HG03469 (cell line): ENCODE results near the gene ANKRD40CL.
A peak's percentile ranks its signal among the peaks of the same experiment; 100 is the strongest.

Experiments used
- ATAC-seq: cut with Tn5 transposase; IDR thresholded peaks from one replicate; pipeline ENCODE4 v1.9.1; 2021; ENCODE audit warnings: mild to moderate bottlenecking, moderate library complexity, moderate number of reproducible peaks; ENCODE audit not compliant: unreplicated experiment

The ANKRD40CL gene

GRCh38 chr17:50790618-50791017, 23.3 kb upstream of the ANKRD40CL start:
- ATAC-seq = no peak

- no peak for ATAC-seq
Observed at GRCh38 chr17:50787106-50787505, 19.8 kb upstream of the ANKRD40CL start.

DNA sequence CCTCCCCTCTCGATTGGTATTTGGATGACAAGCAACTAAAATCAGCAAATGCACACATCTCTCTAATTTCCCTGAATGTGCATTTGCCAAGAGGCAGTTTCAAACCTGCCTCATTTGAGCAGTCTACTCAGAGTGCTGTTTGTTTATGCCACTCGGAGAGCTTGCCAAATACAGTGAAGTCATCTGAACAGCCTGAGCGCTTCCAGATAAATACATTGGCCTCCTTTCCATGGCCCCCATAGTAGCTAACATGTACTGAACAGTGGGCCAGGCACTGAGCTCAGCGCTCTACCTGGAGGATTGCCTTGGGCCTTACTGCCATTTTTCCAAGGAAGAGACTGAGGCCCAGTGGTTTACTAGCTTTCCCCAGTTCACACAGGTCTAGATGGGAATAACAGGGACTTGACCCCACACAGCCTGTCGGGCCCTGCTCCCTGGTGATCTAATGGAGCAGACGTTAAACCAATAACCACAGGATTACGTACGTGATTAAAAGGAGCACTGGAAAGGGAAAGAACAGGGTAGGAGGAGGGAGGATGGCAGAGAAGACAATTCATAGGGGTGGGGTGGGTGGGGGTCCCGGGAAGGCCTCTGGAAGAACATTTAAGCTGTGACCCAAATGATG, 18.7 kb upstream of the ANKRD40CL start:
- ATAC-seq = no peak

GRCh38 chr17:50785126-50785525, 17.8 kb upstream of the ANKRD40CL start:
- ATAC-seq = no peak

- no peak for ATAC-seq
Observed at GRCh38 chr17:50783905-50784304, 16.6 kb upstream of the ANKRD40CL start.

GRCh38 chr17:50783193-50783660, 15.9 kb upstream of the ANKRD40CL start:
- ATAC-seq = no peak

DNA sequence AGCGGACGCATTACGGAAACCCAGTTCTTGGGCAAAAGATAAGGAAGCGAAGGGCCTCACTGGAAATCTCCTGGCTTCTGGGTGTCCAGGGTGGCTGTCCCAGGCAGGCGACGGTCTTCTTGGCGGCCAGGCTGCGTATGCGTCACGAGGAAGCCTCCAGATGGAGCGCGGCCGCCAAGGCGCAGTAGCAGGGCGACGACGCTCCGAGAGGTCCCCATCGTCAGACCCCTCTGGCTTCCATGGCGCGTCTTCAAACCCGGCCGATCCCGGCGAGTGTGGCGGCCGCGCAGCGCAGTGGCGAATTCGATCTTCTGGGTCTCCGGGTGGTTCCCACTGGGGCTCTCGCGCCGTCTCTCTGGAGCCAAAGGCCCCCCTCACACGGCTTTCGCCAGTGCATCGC, 13.8 kb upstream of the ANKRD40CL start:
- no peak for ATAC-seq

DNA sequence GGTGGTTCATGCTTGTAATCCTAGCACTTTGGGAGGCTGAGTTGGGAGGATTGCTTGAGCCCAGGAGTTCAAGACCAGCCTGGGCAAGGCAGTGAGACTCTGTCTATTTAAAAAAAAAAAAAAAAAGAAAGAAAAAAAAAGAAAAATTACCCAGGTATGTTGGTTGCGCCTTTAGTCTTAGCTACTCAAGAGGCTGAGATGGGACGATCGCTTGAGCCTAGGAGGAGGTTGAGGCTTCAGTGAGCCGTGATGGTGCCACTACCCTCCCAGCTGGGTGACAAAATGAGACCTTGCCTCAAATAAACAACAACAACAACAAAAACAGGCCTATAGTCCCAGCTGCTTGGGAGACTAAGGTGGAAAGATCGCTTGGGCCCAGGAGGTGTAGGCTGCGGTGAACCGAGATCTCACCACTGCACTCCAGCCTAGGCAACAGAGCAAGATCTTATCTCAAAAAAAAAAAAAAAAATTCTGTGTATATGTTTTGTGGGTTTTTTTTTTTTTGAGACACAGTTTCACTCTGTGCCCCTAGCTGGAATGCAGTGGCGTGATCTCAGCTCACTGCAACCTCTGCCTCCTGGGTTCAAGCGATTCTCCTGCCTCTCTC, 12.5 kb upstream of the ANKRD40CL start:
- ATAC-seq = no peak

- no peak for ATAC-seq
Observed at GRCh38 chr17:50778988-50779387, 11.7 kb upstream of the ANKRD40CL start.

DNA sequence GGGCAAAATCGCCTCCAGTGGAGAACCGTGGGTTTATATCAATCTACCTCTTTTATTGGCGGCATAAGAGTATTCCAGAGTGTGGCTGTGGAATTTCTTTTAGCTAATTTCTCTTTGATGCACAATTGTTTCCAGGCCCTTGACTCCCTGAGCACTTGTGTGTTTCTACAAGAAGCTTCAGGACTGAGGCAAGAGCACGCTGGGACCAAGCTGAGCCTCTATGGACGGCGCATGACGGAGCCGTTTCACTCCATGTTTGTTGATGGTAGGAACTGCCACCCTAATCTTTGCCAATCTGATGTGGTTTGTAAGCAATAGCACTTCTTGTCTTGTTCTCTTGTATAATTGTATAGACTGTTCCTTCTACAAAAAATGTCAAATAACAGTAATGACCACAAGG, 11.2 kb upstream of the ANKRD40CL start:
- ATAC-seq = no peak

- ATAC-seq = no peak
Observed at GRCh38 chr17:50775926-50776325, 8.6 kb upstream of the ANKRD40CL start.

DNA sequence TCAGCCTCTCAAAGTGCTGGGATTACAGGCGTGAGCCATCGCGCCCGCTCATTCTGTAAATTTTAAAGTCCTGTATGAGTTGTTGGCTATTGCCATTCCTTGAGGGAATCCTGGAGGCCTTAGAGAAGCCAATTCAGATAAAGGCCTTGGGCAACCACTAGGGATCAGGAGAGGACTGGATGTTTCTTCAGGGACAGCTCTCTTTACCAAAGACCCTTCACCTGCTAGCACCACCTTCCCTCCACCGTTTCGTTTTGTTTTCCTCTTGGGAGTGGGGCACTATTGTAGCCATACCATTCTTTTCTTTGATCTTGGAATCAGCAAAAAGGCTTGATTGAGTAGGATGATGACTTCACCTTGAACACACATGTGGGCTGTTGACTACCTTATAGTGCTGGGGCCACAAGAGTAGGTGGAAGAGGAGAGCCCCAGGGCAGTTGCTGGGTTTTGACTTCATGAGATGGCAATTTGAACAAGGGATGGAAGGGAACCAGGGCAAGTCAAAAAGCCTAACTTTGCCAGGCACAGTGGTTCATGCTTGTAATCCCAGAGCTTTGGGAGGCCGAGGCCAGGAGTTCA, 7.0 kb upstream of the ANKRD40CL start:
- ATAC-seq = no peak

DNA sequence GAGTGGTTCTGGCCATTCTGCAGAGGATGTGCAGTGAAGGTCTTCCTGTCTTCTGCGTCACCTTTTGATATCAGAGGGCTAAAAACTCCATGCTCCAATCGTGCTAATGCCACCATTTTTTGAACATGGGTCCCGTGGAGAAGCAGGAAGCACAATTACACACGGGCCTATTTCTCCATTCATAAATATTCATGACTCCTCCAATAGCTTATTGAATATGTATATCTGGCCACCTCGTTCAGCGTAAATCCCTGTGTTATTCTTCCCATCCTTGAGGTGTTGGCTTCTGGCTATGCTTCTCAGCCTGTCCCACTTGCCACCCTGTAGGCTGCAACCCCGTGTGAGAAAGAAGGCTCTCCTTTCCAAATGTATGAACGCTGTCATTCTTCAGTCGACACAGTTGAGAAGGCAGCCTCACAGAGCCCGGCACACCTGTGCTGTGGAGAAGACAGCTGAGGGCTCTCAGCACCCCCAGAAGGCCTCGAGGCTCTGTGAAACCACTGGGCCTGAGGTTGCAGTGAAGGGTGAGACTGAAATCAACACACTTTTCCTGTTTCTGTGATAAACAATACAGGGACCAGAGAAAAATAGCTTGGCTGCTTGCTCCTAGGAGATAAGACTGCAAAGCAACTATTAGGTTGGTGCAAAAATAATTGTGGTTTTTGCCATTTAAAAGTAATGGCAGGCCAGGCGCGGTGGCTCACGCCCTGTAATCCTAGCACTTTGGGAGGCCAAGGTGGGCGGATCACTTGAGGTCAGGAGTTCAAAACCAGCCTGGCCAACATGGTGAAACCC, 4.9 kb upstream of the ANKRD40CL start:
- ATAC-seq = peak; percentile 88

DNA sequence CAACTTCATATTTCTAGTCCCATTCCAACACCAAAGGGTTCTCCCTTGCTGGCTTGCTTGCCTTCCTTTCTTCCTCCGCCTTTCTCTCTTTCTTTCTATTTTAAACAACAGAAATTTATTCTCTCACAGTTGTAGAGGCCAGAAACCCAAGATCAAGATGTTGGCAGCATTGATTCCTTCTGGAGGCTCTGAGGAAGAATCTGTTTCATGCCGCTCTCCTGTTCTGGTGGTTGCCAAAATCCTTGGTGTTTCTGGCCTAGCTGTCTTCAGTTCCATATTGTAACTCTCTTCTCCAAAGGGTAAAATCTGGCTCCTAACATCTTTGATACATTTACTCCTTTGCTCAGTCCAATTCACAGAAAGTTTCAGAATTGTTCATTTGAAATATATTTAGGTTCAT, 3.0 kb upstream of the ANKRD40CL start:
- ATAC-seq = no peak

DNA sequence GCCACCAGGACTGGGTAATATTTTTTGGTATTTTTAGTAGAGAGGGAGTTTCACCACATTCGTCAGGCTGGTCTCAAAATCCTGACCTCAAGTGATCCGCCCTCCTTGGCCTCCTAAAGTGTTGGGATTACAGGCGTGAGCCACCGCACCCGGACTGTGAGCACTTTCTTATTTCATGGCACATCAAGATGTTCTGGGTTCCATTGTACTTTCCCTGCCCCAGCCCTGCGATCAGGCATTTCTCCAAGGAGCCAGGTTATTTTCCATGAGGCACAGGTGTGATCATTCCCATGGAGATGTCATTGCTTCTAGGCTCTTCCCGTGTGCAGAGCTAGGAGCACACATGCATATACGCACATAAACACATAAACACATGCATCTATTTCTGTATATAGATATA, 2.6 kb upstream of the ANKRD40CL start:
- ATAC-seq = no peak

GRCh38 chr17:50768346-50768761, 1.0 kb upstream of the ANKRD40CL start:
- ATAC-seq = no peak

DNA sequence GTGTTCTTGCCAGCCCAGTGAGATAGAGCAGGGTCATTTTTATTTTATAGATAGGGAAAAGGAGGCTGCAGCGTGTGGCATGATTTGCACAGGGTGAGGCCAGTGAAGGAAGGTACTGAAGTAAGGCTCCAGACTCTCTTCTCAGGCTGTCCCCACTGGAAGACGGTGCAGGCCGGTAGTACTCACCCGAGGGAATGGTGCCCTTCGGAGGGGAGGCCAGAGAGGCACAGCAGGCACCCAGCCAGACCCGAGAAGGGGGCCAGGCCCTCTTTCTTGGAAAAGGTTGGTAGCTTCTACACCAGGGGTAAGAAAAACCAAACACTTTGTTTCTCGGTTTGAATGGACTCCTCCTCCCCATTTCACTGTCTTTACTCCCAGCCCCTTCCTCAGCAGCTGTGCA, 288 bp downstream of the ANKRD40CL start:
- ATAC-seq = no peak

DNA sequence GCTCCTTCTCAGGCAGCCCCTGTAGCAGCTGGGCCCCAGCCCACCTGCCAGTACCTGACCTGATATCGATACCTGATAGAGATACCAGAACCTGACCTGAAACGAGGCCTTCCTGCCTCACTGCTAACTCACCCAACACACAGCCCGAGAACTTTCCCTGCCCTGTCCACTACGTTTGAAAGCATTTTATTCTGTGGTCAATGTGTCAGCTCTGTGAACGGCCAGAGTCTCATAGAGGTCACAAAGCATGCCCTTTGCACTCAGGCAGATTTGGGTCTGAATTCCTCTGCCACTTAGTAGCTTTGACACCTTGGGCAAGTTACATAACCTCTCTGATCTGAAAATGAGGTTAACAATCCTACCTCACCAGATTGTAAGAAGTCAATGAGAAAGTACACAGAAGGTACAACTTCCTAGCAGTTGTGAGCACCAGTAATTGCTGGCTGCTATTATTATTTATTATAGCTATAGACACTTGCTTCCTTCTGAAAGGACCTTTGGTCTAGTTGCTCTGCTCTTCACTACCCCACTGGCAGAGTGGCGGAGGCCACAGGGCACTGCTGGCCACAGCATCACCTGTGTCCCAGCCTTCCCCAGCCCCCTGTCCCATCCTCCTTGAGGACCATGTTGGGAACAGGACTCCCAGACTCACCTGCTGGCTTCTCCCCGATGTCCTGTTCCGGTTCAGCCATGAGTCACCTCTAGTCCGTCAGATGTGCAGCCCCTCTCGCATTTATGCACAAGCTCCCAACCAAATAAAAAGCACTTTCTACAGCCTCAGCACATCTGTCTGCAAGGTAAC, 895 bp downstream of the ANKRD40CL start:
- no peak for ATAC-seq

GRCh38 chr17:50765454-50766221, 1.7 kb downstream of the ANKRD40CL start:
- ATAC-seq = no peak

GRCh38 chr17:50764734-50765149, 2.6 kb downstream of the ANKRD40CL start:
- no peak for ATAC-seq
